A673 (cell line): Measurements from ENCODE around the gene SOCS7. TPM values are rescaled to one million over a fixed set of nuclear protein-coding genes. Genes with fewer than 3 reads are reported as not detected.

Experiments
- BruUV-seq: library from RNA; stranded (reverse); fragments of 400-500 nt; replicated peaks from 2 replicates; lab custom pipeline; 2021; lab: Mats Ljungman, UMichigan
- CTCF ChIA-PET: fragments of 300-600 bp; sonication (Branson Sonifier 250); formaldehyde crosslinking; loops from one replicate; lab custom pipeline; 2022; ENCODE audit warnings: antibody characterized with exemption; lab: Charles Lee
- POLR2A ChIA-PET: fragments of 300-600 bp; sonication (Branson Sonifier 250); formaldehyde crosslinking; loops from one replicate; lab custom pipeline; 2022; ENCODE audit warnings: antibody characterized with exemption; ENCODE audit not compliant: low non-redundant PET; lab: Charles Lee
- DNase-seq: peaks from one replicate; pipeline ENCODE4 v3.0.0-alpha.2; 2015; ENCODE audit warnings: low spot score
- H3K27ac ChIP-seq: fragments of 200-600 bp; sonication (generic); 2 replicates; pipeline ENCODE4 v1.5.1; 2016; ENCODE audit warnings: mixed run types, low read depth, mild to moderate bottlenecking, mixed read lengths, antibody characterized with exemption, low read length; ENCODE audit not compliant: poor library complexity, severe bottlenecking
- H3K27me3 ChIP-seq: fragments of 200-600 bp; sonication (generic); replicated peaks from 2 replicates; pipeline ENCODE4 v1.6.1; 2017; ENCODE audit warnings: mixed run types, low read depth, mild to moderate bottlenecking, mixed read lengths, antibody characterized with exemption, low read length; ENCODE audit not compliant: insufficient read depth, poor library complexity
- H3K36me3 ChIP-seq: fragments of 200-600 bp; sonication (generic); 2 replicates; pipeline ENCODE4 v1.6.1; 2016; ENCODE audit warnings: mixed run types, mild to moderate bottlenecking, mixed read lengths, antibody characterized with exemption, low read length; ENCODE audit not compliant: insufficient read depth, poor library complexity, severe bottlenecking
- H3K4me1 ChIP-seq: fragments of 200-600 bp; sonication (generic); 2 replicates; pipeline ENCODE4 v1.6.1; 2017; ENCODE audit warnings: mixed run types, mild to moderate bottlenecking, mixed read lengths, antibody characterized with exemption, low read length; ENCODE audit not compliant: insufficient read depth, poor library complexity, severe bottlenecking
- H3K4me3 ChIP-seq: fragments of 200-600 bp; sonication (generic); 2 replicates; pipeline ENCODE4 v1.5.1; 2016; ENCODE audit warnings: low read depth, mixed run types, mild to moderate bottlenecking, mixed read lengths, low read length; ENCODE audit not compliant: poor library complexity, severe bottlenecking
- H3K9me3 ChIP-seq: fragments of 200-600 bp; sonication (generic); 2 replicates; pipeline ENCODE4 v1.6.1; 2016; ENCODE audit warnings: mixed run types, low read depth, mild to moderate bottlenecking, mixed read lengths, antibody characterized with exemption, low read length; ENCODE audit not compliant: poor library complexity, severe bottlenecking
- EZH2 ChIP-seq: fragments of 200-600 bp; sonication (generic); IDR thresholded peaks from 2 replicates; pipeline ENCODE4 v1.6.1; 2017; ENCODE audit warnings: borderline replicate concordance, low read depth, mild to moderate bottlenecking, mixed read lengths, antibody characterized with exemption, low read length; ENCODE audit not compliant: poor library complexity, severe bottlenecking
- intact Hi-C: fragments of 100-400 bp; cut with micrococcal nuclease; formaldehyde crosslinking; loops from one replicate; pipeline ENCODE4 v1.10.0; 2022; ENCODE audit not compliant: unreplicated experiment
- total RNA-seq: library from RNA; stranded (reverse); gene quantifications from 2 replicates; pipeline ENCODE4 v1.2.3, GENCODE V29; 2021
- TF ChIP-seq, protein P1 (sequence below): fragments of 300-800, 200-600 bp; sonication (generic); conservative IDR thresholded peaks from 2 replicates; pipeline ENCODE4 v1.5.1; 2017; ENCODE audit warnings: low read depth, mild to moderate bottlenecking, antibody characterized with exemption, low read length, moderate library complexity, mixed read lengths

SOCS7 gene
- total RNA-seq, 1 experiment from 2014 or later: 15.2 TPM

DNA sequence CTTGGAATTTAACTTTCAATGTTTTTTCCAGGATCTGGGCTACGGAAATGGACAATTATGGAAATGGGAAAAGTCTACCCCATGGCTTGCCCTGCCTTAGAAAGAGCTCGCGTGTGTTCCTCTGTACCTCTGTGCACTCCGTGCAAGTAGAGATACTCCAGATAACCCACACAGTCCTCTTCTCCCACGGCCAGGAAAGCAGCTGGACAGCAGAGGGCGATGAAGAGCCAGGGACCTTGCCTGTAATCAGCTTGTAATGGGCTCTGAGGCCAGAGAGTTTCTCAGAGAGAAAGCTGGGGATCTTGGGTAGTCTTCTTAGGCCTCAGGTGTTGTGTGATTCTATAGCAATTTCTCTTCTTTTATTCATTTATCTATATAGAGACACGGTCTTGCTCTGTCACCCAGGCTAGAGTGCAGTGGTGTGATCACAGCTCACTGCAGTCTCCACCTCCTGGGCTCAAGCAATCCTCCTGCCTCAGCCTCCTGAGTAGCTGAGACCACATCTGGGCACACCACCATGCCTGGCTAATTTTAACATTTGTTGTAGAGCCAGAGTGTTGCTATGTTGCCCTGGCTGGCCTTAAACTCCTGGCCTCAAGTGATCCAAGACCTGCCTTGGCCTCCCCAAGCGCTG is 2.4 kb upstream of the SOCS7 start:
- no peak overlapping the region for H3K27ac ChIP-seq
- no peak overlapping the region for H3K4me3 ChIP-seq
- ChIA-PET POLR2A (interaction anchor here (0.6 kb wide), 1 partner anchor 63 kb away, joined by 8 read pairs; no protein-coding TSS in a partner anchor), CTCF (interaction anchor here (0.5 to 2.5 kb wide), 7 partner anchors 10 to 467 kb away, joined by 3 to 27 read pairs (median 4); no protein-coding TSS in a partner anchor)
- no TSS peak for BruUV-seq
- H3K4me1 ChIP-seq: peaks cover 8% of the 10 kb centered on the region
- no peaks in the 10 kb centered on the region for H3K36me3 ChIP-seq
- TF ChIP-seq, protein P1, sequence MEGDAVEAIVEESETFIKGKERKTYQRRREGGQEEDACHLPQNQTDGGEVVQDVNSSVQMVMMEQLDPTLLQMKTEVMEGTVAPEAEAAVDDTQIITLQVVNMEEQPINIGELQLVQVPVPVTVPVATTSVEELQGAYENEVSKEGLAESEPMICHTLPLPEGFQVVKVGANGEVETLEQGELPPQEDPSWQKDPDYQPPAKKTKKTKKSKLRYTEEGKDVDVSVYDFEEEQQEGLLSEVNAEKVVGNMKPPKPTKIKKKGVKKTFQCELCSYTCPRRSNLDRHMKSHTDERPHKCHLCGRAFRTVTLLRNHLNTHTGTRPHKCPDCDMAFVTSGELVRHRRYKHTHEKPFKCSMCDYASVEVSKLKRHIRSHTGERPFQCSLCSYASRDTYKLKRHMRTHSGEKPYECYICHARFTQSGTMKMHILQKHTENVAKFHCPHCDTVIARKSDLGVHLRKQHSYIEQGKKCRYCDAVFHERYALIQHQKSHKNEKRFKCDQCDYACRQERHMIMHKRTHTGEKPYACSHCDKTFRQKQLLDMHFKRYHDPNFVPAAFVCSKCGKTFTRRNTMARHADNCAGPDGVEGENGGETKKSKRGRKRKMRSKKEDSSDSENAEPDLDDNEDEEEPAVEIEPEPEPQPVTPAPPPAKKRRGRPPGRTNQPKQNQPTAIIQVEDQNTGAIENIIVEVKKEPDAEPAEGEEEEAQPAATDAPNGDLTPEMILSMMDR: peak; percentile 74
- TF ChIP-seq EZH2: no peak
- intact Hi-C loops: loop anchor here (1.0 kb wide), 1 partner anchor 65 kb away; no protein-coding TSS in a partner anchor
- DNase-seq: peak; percentile 75
- no peaks in the 10 kb centered on the region for H3K9me3 ChIP-seq
- no peaks in the 10 kb centered on the region for H3K27me3 ChIP-seq

DNA sequence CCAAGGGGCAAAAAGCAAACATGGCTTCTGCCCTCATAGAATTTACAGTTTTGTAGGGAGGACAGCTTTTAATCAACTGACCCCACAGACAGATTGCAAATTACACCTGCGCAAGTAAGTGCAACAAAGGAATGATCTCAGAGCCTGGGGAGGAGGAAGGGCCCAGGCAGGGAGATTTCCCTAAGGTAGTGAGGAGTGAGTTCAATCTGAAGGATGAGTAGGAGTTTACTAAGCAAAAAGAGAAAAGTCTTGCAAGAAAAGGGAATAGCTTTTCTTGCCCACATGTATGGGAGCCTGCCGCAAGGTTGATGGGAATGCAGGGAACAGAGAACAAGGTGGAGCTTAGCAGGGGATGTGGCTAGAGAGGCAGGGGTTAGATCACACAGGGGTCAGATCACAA is 1.6 kb upstream of the SOCS7 start:
- intact Hi-C loops: no loop called here
- Histone ChIP-seq H3K27ac (no peak overlapping the region), H3K9me3 (no peaks in the 10 kb centered on the region), H3K4me3 (no peak overlapping the region), H3K4me1 (peaks cover 8% of the 10 kb centered on the region), H3K36me3 (no peaks in the 10 kb centered on the region), H3K27me3 (no peaks in the 10 kb centered on the region)
- BruUV-seq: no TSS peak
- DNase-seq: no peak
- ChIA-PET POLR2A (no interaction called here), CTCF (interaction anchor here (2.5 kb wide), 1 partner anchor 64 kb away, joined by 27 read pairs; no protein-coding TSS in a partner anchor)
- TF ChIP-seq EZH2: no peak
- TF ChIP-seq, protein P1: no peak

DNA sequence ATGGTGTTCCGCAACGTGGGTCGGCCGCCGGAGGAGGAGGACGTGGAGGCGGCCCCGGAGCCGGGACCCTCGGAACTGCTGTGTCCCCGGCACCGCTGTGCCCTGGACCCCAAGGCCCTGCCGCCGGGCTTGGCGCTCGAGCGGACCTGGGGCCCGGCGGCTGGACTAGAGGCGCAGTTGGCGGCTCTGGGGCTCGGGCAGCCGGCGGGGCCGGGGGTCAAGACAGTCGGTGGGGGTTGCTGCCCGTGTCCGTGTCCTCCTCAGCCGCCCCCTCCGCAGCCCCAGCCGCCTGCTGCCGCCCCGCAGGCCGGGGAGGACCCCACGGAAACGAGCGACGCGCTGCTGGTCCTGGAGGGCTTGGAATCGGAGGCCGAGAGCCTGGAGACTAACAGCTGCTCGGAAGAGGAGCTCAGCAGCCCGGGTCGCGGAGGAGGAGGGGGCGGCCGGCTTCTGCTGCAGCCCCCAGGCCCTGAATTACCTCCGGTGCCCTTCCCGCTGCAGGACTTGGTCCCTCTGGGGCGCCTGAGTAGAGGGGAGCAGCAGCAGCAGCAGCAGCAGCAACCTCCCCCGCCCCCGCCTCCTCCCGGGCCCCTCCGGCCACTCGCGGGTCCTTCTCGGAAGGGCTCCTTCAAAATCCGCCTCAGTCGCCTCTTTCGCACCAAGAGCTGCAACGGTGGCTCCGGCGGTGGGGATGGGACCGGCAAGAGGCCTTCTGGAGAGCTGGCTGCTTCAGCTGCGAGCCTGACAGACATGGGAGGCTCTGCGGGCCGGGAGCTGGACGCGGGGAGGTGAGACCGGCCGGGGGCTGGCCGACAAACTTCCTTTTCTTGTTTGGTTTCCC is 821 bp downstream of the SOCS7 start:
- Histone ChIP-seq H3K4me3 (peak overlapping the region; percentile 68), H3K27ac (peak overlapping the region; percentile 77), H3K36me3 (no peaks in the 10 kb centered on the region), H3K4me1 (peaks cover 8% of the 10 kb centered on the region), H3K27me3 (no peaks in the 10 kb centered on the region), H3K9me3 (no peaks in the 10 kb centered on the region)
- ChIA-PET CTCF (interaction anchor here (1.7 kb wide), 1 partner anchor 62 kb away, joined by 13 read pairs; no protein-coding TSS in a partner anchor), POLR2A (no interaction called here)
- BruUV-seq: no TSS peak
- no peak for TF ChIP-seq EZH2
- TF ChIP-seq, protein P1: no peak
- DNase-seq: no peak
- intact Hi-C loops: no loop called here
